HG02678 (cell line): ENCODE measurements around the gene VNN1.
A peak's percentile ranks its signal among the peaks of the same experiment; 100 is the strongest.
"Not testable (repeated sequence)": the region's sequence is repeated elsewhere in the genome, so short reads cannot be mapped to it uniquely, and the experiment has no call there.

Experiments
- ATAC-seq: cut with Tn5 transposase; IDR thresholded peaks from one replicate; pipeline ENCODE4 v1.9.1; 2021; ENCODE audit warnings: mild to moderate bottlenecking, moderate library complexity; ENCODE audit not compliant: unreplicated experiment

Gene VNN1

DNA sequence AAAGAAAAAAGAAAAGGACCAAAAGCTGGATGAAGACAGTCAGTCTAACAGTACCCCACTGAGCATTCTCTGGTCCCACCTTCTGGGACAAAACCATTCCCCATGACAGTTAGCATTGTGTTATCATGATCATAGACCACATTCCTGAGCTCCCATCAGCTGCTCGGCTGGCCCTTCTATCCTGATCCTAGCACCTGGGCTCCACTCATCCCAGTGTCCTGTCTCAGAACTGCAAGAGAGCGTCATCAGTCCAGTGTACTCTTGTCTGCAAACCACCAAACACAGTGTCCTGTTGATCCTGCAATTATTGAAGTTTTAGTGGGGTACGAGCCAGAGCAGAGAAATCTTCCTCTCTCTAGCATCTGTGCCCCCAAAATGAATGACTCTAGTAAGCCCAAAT, 38.9 kb downstream of the VNN1 start:
- ATAC-seq = no peak

DNA sequence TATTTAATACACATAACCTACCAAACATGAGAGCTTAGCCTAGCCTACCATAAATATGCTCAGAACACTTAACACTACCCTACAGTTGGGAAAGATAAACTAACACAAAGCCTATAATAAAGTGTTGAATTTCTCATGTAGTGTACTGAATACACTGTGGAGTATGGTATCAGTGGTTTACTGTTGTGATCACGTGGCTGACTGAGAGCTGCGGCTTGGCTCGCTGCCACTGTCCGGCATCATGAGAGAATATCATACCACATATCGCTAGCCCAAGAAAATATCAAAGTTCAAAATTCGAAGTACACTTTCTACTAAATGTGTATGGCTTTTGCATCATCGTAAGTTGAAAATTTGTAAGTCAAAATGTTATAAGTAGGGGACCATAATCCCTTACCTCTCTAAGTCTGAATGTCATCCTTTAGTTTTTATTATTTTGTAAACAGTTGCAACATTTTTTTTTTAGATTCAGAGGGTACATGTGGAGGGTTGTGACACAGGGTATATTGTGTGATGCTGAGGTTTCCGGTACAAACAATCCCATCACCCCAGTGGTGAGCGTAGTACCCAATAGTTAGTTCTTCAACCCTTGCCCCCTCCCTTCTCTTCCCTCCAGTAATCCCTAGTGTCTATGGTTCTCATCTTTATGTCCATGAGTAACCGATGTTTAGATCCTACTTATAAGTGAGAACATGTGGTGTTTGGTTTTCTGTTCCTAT, 40.3 kb downstream of the VNN1 start:
- no peak for ATAC-seq

- ATAC-seq = no peak
Measured at GRCh38 chr6:132671295-132671694, 42.6 kb downstream of the VNN1 start.

DNA sequence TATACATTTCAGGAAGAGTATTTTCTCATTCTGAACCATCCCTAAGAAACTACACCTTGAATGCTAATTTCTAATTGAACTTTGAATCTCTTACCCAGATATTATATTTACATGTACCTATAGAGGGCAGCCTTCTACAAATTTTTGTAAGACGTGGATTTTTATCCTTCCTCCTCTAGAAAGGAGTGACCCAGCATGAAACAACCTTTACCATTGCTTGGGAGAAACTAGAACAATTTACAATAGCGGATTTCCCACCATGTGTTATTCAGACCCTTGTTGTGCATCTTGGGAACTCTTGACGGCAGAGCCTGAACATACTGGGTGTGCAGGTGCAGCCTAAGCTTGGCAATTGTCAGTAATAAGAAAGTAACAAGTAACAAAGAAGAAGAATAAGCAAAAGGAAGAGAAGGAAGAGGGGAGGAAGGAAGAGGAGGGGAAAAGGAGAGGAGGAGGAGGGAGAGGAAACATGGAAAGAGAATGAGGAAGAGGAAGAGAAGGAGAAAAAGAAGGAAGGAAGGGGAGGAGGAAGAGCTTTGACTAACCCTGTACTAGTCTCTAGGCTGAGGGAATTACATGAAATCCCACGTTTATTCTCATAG, 44.1 kb downstream of the VNN1 start:
- ATAC-seq = peak; percentile 69

GRCh38 chr6:132666118-132666517, 47.7 kb downstream of the VNN1 start:
- ATAC-seq = no peak

- no peak for ATAC-seq
Measured at GRCh38 chr6:132664309-132665034, 49.4 kb downstream of the VNN1 start.

DNA sequence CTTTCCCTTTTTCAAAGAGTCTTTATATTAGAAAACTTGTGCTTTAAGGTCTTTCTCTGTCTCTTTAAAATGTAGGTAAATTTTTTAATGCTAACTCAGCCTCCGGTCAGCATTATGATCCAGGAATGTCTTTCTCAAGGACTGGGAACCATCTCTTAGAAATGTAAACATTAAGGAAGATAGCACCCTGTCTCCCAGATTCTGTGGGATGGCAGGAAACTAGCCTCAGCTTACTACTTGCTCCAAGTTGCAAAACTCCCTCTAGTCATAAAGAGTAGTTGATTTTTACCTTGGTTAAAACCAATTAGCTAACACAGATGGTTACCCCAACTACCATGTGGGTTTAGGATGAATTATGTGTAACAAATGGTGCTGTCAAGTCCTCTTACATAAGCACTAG, 50.2 kb downstream of the VNN1 start:
- no peak for ATAC-seq

DNA sequence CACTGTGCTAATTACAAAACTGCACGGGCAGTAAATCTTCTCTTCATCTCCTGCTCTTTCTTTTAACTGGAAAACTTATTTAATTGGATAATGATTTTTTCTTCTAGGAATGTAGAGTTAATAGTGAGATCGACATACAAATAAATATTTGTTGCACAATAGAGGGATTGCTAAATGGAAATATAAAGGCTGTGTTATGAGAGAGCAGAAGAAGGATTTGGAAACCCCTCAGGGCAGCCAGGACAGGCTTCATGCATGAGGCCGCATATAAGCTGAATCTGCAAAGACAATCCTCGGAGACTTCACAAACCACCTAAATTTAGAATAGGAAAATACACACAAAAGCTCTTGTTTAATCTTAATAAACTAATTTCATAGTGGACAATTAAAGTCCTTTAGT, 51.9 kb downstream of the VNN1 start:
- ATAC-seq = no peak

DNA sequence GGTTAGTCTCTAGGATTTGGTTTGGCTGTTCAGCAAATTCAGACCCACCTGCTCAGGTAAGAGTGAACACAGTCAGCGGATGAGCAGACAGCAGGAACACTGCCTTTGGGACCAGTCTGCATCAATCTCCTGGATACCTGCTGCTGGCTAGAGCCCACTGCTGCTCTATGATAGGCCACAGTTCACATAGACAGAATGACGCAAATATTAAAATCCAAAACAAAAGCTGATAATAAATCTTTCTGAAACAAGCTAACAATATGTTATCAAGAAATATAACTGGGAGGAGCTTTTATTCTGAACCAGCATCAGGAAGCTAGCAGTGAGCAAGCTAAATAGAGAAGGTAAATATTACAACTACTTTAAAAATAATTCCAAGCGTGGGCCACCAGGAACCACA, 54.8 kb downstream of the VNN1 start, which contains the start of gene TAAR1:
TAAR1 (minus strand) TSS at position 101 of the 400 bp plus-strand sequence. CDS start 13,179 bp downstream, outside the sequence.
- no peak for ATAC-seq

GRCh38 chr6:132651062-132651461, 62.8 kb downstream of the VNN1 start:
- no peak for ATAC-seq

GRCh38 chr6:132650429-132650828, 63.4 kb downstream of the VNN1 start:
- no peak for ATAC-seq

- no peak for ATAC-seq
Measured at GRCh38 chr6:132648828-132649227, 65.0 kb downstream of the VNN1 start.

- peak; percentile 78 for ATAC-seq
Measured at GRCh38 chr6:132648356-132648755, 65.5 kb downstream of the VNN1 start.

- ATAC-seq = no peak
Measured at GRCh38 chr6:132643547-132643946, 70.3 kb downstream of the VNN1 start.

GRCh38 chr6:132637135-132637534, 76.7 kb downstream of the VNN1 start:
- ATAC-seq = not testable (repeated sequence)

DNA sequence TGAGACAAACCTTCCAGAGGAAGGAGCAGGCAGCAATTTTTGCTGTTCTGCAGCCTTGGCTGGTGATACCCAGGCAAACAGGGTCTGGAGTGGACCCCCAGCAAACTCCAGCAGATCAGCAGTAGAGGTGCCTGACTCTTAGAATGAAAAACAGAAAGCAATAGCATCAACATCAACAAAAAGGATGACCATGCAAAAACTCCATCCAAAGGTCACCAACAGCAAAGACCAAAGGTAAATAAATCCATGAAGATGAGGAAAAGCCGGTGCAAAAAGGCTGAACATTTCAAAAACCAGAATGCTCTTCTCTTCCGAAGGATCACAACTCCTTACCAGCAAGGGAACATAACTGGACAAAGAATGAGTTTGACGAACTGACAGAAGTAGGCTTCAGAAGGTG, 77.9 kb downstream of the VNN1 start:
- not testable (repeated sequence) for ATAC-seq

- not testable (repeated sequence) for ATAC-seq
Measured at GRCh38 chr6:132635288-132635687, 78.6 kb downstream of the VNN1 start.

GRCh38 chr6:132634796-132635195, 79.1 kb downstream of the VNN1 start:
- ATAC-seq = no peak

- ATAC-seq = no peak
Measured at GRCh38 chr6:132633362-132633761, 80.5 kb downstream of the VNN1 start.
